AG04449 (cell line): ENCODE results near the gene WNK1.
"Not testable (repeated sequence)": the region's sequence is repeated elsewhere in the genome, so short reads cannot be mapped to it uniquely, and the experiment has no call there.

Experiments
- CTCF ChIA-PET: fragments of 350-600 bp; formaldehyde crosslinking; extraction: SDS; loops from one replicate; lab custom pipeline; 2021; ENCODE audit warnings: antibody characterized with exemption; lab: Yijun Ruan, JAX
- POLR2A ChIA-PET: fragments of 400-600, 350-600 bp; formaldehyde crosslinking; extraction: SDS; loops from one replicate; lab custom pipeline; 2020; ENCODE audit warnings: antibody characterized with exemption, inconsistent platforms; lab: Yijun Ruan, JAX
- DNase-seq: peaks from one replicate; pipeline ENCODE4 v3.0.0-alpha.2; 2010; ENCODE audit warnings: low read depth, low spot score
- H3K4me3 ChIP-seq: 2 replicates; pipeline ENCODE4 v1.5.1; 2011; ENCODE audit warnings: low read depth, mild to moderate bottlenecking, control low read depth, low read length
- CTCF ChIP-seq: IDR thresholded peaks from one replicate; pipeline ENCODE4 v1.5.1; 2011; ENCODE audit warnings: mild to moderate bottlenecking, moderate library complexity, low read length, control low read depth, inconsistent platforms; ENCODE audit not compliant: insufficient read depth; ENCODE audit errors: missing control alignments

Gene WNK1

GRCh38 chr12:788288-788687 is 35.9 kb downstream of the WNK1 start:
- DNase-seq, result no peak
- CTCF ChIA-PET, result interaction anchor here (1.5 to 2.7 kb wide), 3 partner anchors 26 to 37 kb away, joined by 4 to 11 read pairs (median 8); partner anchors contain the start of gene WNK1
- POLR2A ChIA-PET, result interaction anchor here (0.6 kb wide), 1 partner anchor 10 kb away, joined by 3 read pairs; no protein-coding TSS in a partner anchor
- no peak for TF ChIP-seq CTCF
- H3K4me3 ChIP-seq, result no peak overlapping the region

GRCh38 chr12:788762-789161 is 36.4 kb downstream of the WNK1 start:
- DNase-seq, H3K4me3 ChIP-seq: not testable (repeated sequence)
- ChIA-PET POLR2A (interaction anchor here (0.6 kb wide), 1 partner anchor 9 kb away, joined by 3 read pairs; no protein-coding TSS in a partner anchor), CTCF (interaction anchor here (1.5 to 2.7 kb wide), 3 partner anchors 26 to 37 kb away, joined by 4 to 11 read pairs (median 8); partner anchors contain the start of gene WNK1)

GRCh38 chr12:789852-790563 is 37.6 kb downstream of the WNK1 start:
- ChIA-PET POLR2A (no interaction called here), CTCF (interaction anchor here (1.7 to 2.7 kb wide), 4 partner anchors 12 to 39 kb away, joined by 5 to 11 read pairs (median 8); partner anchors contain the start of gene WNK1)
- no peak for TF ChIP-seq CTCF
- DNase-seq, result no peak
- H3K4me3 ChIP-seq, result no peak overlapping the region

GRCh38 chr12:790608-791007 is 38.2 kb downstream of the WNK1 start:
- H3K4me3 ChIP-seq, result no peak overlapping the region
- DNase-seq, result no peak
- no peak for TF ChIP-seq CTCF
- ChIA-PET POLR2A (interaction anchor here (0.5 kb wide), 1 partner anchor 11 kb away, joined by 3 read pairs; no protein-coding TSS in a partner anchor), CTCF (interaction anchor here (1.7 to 2.3 kb wide), 5 partner anchors 12 to 214 kb away, joined by 5 to 11 read pairs (median 8); partner anchors contain the start of gene WNK1)

- TF ChIP-seq CTCF, result no peak
These were observed 40.7 kb downstream of the WNK1 start for GRCh38 chr12:793037-793436.

GRCh38 chr12:793711-794110 is 41.3 kb downstream of the WNK1 start:
- CTCF ChIA-PET, result interaction anchor here (0.6 to 16.1 kb wide), 3 partner anchors 22 to 217 kb away, joined by 5 to 130 read pairs (median 6); no protein-coding TSS in a partner anchor
- DNase-seq, result no peak
- H3K4me3 ChIP-seq, result no peak overlapping the region
- no peak for TF ChIP-seq CTCF
- POLR2A ChIA-PET, result no interaction called here

More at GRCh38 chr12:793037-793436, 40.7 kb downstream of the WNK1 start:
- ChIA-PET CTCF (interaction anchor here (1.4 to 16.1 kb wide), 3 partner anchors 23 to 217 kb away, joined by 5 to 130 read pairs (median 6); no protein-coding TSS in a partner anchor), POLR2A (no interaction called here)
- no peak overlapping the region for H3K4me3 ChIP-seq
- no peak for DNase-seq
